ENCODE data around the gene FAM81B. TPM values are rescaled to one million over a fixed set of nuclear protein-coding genes. Genes with fewer than 3 reads are reported as not detected.

The FAM81B gene
- total RNA-seq, 2 donors from 2014 or later = 3.6 TPM; not detected in 1

- no peaks in the 10 kb centered on the region for H3K36me3 Mint-ChIP-seq (ENCODE audit: low read depth)
Observed at GRCh38 chr5:95414451-95414850, 23.3 kb downstream of the FAM81B start.

GRCh38 chr5:95417971-95418370 lies 26.8 kb downstream of the FAM81B start:
- peaks cover 3% of the 10 kb centered on the region for H3K36me3 Mint-ChIP-seq (ENCODE audit: low read depth)
- no peaks in the 10 kb centered on the region for H3K9me3 ChIP-seq (ENCODE audit: control insufficient read depth, low read length, poor library complexity, severe bottlenecking)
- ATAC-seq = no peak
- H3K27ac Mint-ChIP-seq = no peak overlapping the region
- H3K27me3 Mint-ChIP-seq = peaks cover 13% of the 10 kb centered on the region
- no peak for DNase-seq
- H3K4me3 Mint-ChIP-seq = no peak overlapping the region
- no peaks in the 10 kb centered on the region for H3K4me1 Mint-ChIP-seq

More at GRCh38 chr5:95414451-95414850, 23.3 kb downstream of the FAM81B start:
- no peaks in the 10 kb centered on the region for H3K9me3 ChIP-seq (ENCODE audit: control insufficient read depth, low read length, poor library complexity, severe bottlenecking)
- no peak for ATAC-seq
- no peak for DNase-seq
- no peak overlapping the region for H3K27ac Mint-ChIP-seq
- peaks cover 21% of the 10 kb centered on the region for H3K27me3 Mint-ChIP-seq
- no peaks in the 10 kb centered on the region for H3K4me1 Mint-ChIP-seq
- no peak overlapping the region for H3K4me3 Mint-ChIP-seq

GRCh38 chr5:95422838-95423237 lies 31.7 kb downstream of the FAM81B start:
- no peaks in the 10 kb centered on the region for H3K9me3 ChIP-seq (ENCODE audit: control insufficient read depth, low read length, poor library complexity, severe bottlenecking)
- Mint-ChIP-seq H3K36me3 (ENCODE audit: low read depth) (peaks cover 3% of the 10 kb centered on the region), H3K27me3 (peaks cover 9% of the 10 kb centered on the region), H3K4me1 (no peaks in the 10 kb centered on the region), H3K4me3 (no peak overlapping the region), H3K27ac (no peak overlapping the region)
- DNase-seq = no peak
- ATAC-seq = no peak

- ATAC-seq (no peak), DNase-seq (no peak)
- no peaks in the 10 kb centered on the region for H3K4me1 Mint-ChIP-seq
- H3K9me3 ChIP-seq (ENCODE audit: control insufficient read depth, low read length, poor library complexity, severe bottlenecking) = no peaks in the 10 kb centered on the region
- no peak overlapping the region for H3K4me3 Mint-ChIP-seq
- H3K27ac Mint-ChIP-seq = no peak overlapping the region
- H3K27me3 Mint-ChIP-seq = peaks cover 7% of the 10 kb centered on the region
- peaks cover 3% of the 10 kb centered on the region for H3K36me3 Mint-ChIP-seq (ENCODE audit: low read depth)
Observed at GRCh38 chr5:95424016-95424415, 32.9 kb downstream of the FAM81B start.

GRCh38 chr5:95424526-95424925 lies 33.4 kb downstream of the FAM81B start:
- Mint-ChIP-seq H3K27me3 (peaks cover 7% of the 10 kb centered on the region), H3K4me3 (no peak overlapping the region), H3K27ac (no peak overlapping the region), H3K36me3 (ENCODE audit: low read depth) (peaks cover 3% of the 10 kb centered on the region), H3K4me1 (no peaks in the 10 kb centered on the region)
- H3K9me3 ChIP-seq (ENCODE audit: control insufficient read depth, low read length, poor library complexity, severe bottlenecking) = no peaks in the 10 kb centered on the region
- DNase-seq (no peak), ATAC-seq (no peak)

- DNase-seq (no peak), ATAC-seq (no peak)
- peaks cover 7% of the 10 kb centered on the region for H3K27me3 Mint-ChIP-seq
- H3K4me1 Mint-ChIP-seq = no peaks in the 10 kb centered on the region
- H3K9me3 ChIP-seq (ENCODE audit: control insufficient read depth, low read length, poor library complexity, severe bottlenecking) = no peaks in the 10 kb centered on the region
- peaks cover 3% of the 10 kb centered on the region for H3K36me3 Mint-ChIP-seq (ENCODE audit: low read depth)
- no peak overlapping the region for H3K27ac Mint-ChIP-seq
- H3K4me3 Mint-ChIP-seq = no peak overlapping the region
Observed at GRCh38 chr5:95426227-95426626, 35.1 kb downstream of the FAM81B start.

- H3K4me3 Mint-ChIP-seq = no peak overlapping the region
- H3K9me3 ChIP-seq (ENCODE audit: control insufficient read depth, low read length, poor library complexity, severe bottlenecking) = no peaks in the 10 kb centered on the region
- H3K4me1 Mint-ChIP-seq = no peaks in the 10 kb centered on the region
- no peak overlapping the region for H3K27ac Mint-ChIP-seq
- ATAC-seq (no peak), DNase-seq (no peak)
- no peaks in the 10 kb centered on the region for H3K36me3 Mint-ChIP-seq (ENCODE audit: low read depth)
- H3K27me3 Mint-ChIP-seq = peaks cover 6% of the 10 kb centered on the region
Observed at GRCh38 chr5:95432779-95433178, 41.6 kb downstream of the FAM81B start.

GRCh38 chr5:95439801-95440493 lies 48.8 kb downstream of the FAM81B start:
- peaks cover 8% of the 10 kb centered on the region for H3K27me3 Mint-ChIP-seq

GRCh38 chr5:95440825-95441224 lies 49.7 kb downstream of the FAM81B start:
- no peaks in the 10 kb centered on the region for H3K4me1 Mint-ChIP-seq
- peaks cover 8% of the 10 kb centered on the region for H3K36me3 Mint-ChIP-seq (ENCODE audit: low read depth)
- DNase-seq = no peak

More at GRCh38 chr5:95439801-95440493, 48.8 kb downstream of the FAM81B start:
- Mint-ChIP-seq H3K4me3 (no peak overlapping the region), H3K36me3 (ENCODE audit: low read depth) (peaks cover 3% of the 10 kb centered on the region), H3K27ac (no peak overlapping the region), H3K4me1 (no peaks in the 10 kb centered on the region)
- no peak for DNase-seq
- H3K9me3 ChIP-seq (ENCODE audit: control insufficient read depth, low read length, poor library complexity, severe bottlenecking) = no peaks in the 10 kb centered on the region
- ATAC-seq = no peak

GRCh38 chr5:95441636-95442035 lies 50.5 kb downstream of the FAM81B start:
- H3K9me3 ChIP-seq (ENCODE audit: control insufficient read depth, low read length, poor library complexity, severe bottlenecking) = no peaks in the 10 kb centered on the region
- Mint-ChIP-seq H3K36me3 (ENCODE audit: low read depth) (peaks cover 8% of the 10 kb centered on the region), H3K27me3 (peaks cover 15% of the 10 kb centered on the region), H3K4me3 (no peak overlapping the region), H3K27ac (no peak overlapping the region), H3K4me1 (no peaks in the 10 kb centered on the region)
- no peak for DNase-seq
- no peak for ATAC-seq

More at GRCh38 chr5:95440825-95441224, 49.7 kb downstream of the FAM81B start:
- Mint-ChIP-seq H3K27me3 (peaks cover 13% of the 10 kb centered on the region), H3K27ac (no peak overlapping the region), H3K4me3 (no peak overlapping the region)
- ATAC-seq = no peak
- no peaks in the 10 kb centered on the region for H3K9me3 ChIP-seq (ENCODE audit: control insufficient read depth, low read length, poor library complexity, severe bottlenecking)

- Mint-ChIP-seq H3K4me1 (no peaks in the 10 kb centered on the region), H3K27ac (no peak overlapping the region)
Observed at GRCh38 chr5:95445442-95445841, 54.3 kb downstream of the FAM81B start.

GRCh38 chr5:95445995-95446394 lies 54.8 kb downstream of the FAM81B start:
- Mint-ChIP-seq H3K4me1 (no peaks in the 10 kb centered on the region), H3K27ac (no peak overlapping the region), H3K4me3 (no peak overlapping the region), H3K36me3 (ENCODE audit: low read depth) (peaks cover 4% of the 10 kb centered on the region), H3K27me3 (peaks cover 8% of the 10 kb centered on the region)
- DNase-seq (no peak), ATAC-seq (no peak)
- H3K9me3 ChIP-seq (ENCODE audit: control insufficient read depth, low read length, poor library complexity, severe bottlenecking) = no peaks in the 10 kb centered on the region

More at GRCh38 chr5:95445442-95445841, 54.3 kb downstream of the FAM81B start:
- H3K36me3 Mint-ChIP-seq (ENCODE audit: low read depth) = peaks cover 8% of the 10 kb centered on the region
- H3K4me3 Mint-ChIP-seq = no peak overlapping the region
- H3K9me3 ChIP-seq (ENCODE audit: control insufficient read depth, low read length, poor library complexity, severe bottlenecking) = no peaks in the 10 kb centered on the region
- DNase-seq (no peak), ATAC-seq (no peak)
- peaks cover 13% of the 10 kb centered on the region for H3K27me3 Mint-ChIP-seq

- ATAC-seq (no peak), DNase-seq (no peak)
- no peaks in the 10 kb centered on the region for H3K4me1 Mint-ChIP-seq
- H3K27me3 Mint-ChIP-seq = peaks cover 8% of the 10 kb centered on the region
- no peaks in the 10 kb centered on the region for H3K9me3 ChIP-seq (ENCODE audit: control insufficient read depth, low read length, poor library complexity, severe bottlenecking)
- H3K27ac Mint-ChIP-seq = no peak overlapping the region
- H3K4me3 Mint-ChIP-seq = no peak overlapping the region
- peaks cover 4% of the 10 kb centered on the region for H3K36me3 Mint-ChIP-seq (ENCODE audit: low read depth)
Observed at GRCh38 chr5:95446560-95447221, 55.5 kb downstream of the FAM81B start.

GRCh38 chr5:95447961-95448360 lies 56.8 kb downstream of the FAM81B start:
- no peaks in the 10 kb centered on the region for H3K4me1 Mint-ChIP-seq
- H3K9me3 ChIP-seq (ENCODE audit: control insufficient read depth, low read length, poor library complexity, severe bottlenecking) = no peaks in the 10 kb centered on the region
- no peak for ATAC-seq
- no peak overlapping the region for H3K27ac Mint-ChIP-seq
- DNase-seq = no peak
- no peak overlapping the region for H3K4me3 Mint-ChIP-seq
- peaks cover 8% of the 10 kb centered on the region for H3K27me3 Mint-ChIP-seq
- H3K36me3 Mint-ChIP-seq (ENCODE audit: low read depth) = peaks cover 4% of the 10 kb centered on the region

All from T-helper 17 cell (primary cell).